Mucosa of stomach (tissue), 1 donor: ENCODE results near the gene ANO8.
"Not testable (repeated sequence)": the region's sequence is repeated elsewhere in the genome, so short reads cannot be mapped to it uniquely, and the experiment has no call there.

Experiments used
- H3K27me3 ChIP-seq: one replicate; pipeline ENCODE4 v1.7.0; 2013; ENCODE audit warnings: mild to moderate bottlenecking, low read length; ENCODE audit not compliant: control insufficient read depth, insufficient read depth
- H3K36me3 ChIP-seq: one replicate; pipeline ENCODE4 v1.7.0; 2013; ENCODE audit warnings: low read length; ENCODE audit not compliant: control insufficient read depth, insufficient read depth
- H3K4me1 ChIP-seq: one replicate; pipeline ENCODE4 v1.7.0; 2013; ENCODE audit warnings: mild to moderate bottlenecking, low read length; ENCODE audit not compliant: control insufficient read depth, insufficient read depth
- H3K4me3 ChIP-seq: one replicate; pipeline ENCODE4 v1.7.0; 2013; ENCODE audit warnings: low read length
- H3K9ac ChIP-seq: one replicate; pipeline ENCODE4 v1.7.0; 2013; ENCODE audit warnings: mild to moderate bottlenecking, low read length, moderate library complexity
- H3K9me3 ChIP-seq: one replicate; pipeline ENCODE4 v1.7.0; 2013; ENCODE audit warnings: mild to moderate bottlenecking, low read length, moderate library complexity; ENCODE audit not compliant: control insufficient read depth
- donor health status: Pancreatic carcinoma.

ANO8 gene

GRCh38 chr19:17300992-17301619 lies 33.5 kb downstream of the ANO8 start:
- H3K4me3 ChIP-seq: no peak overlapping the region
- no peaks in the 10 kb centered on the region for H3K27me3 ChIP-seq
- H3K9me3 ChIP-seq: no peaks in the 10 kb centered on the region
- H3K4me1 ChIP-seq: peaks cover 24% of the 10 kb centered on the region
- H3K36me3 ChIP-seq: no peaks in the 10 kb centered on the region
- no peak overlapping the region for H3K9ac ChIP-seq

GRCh38 chr19:17296976-17297375 lies 37.7 kb downstream of the ANO8 start:
- H3K9ac ChIP-seq: no peak overlapping the region
- H3K4me3 ChIP-seq: no peak overlapping the region
- H3K27me3 ChIP-seq: no peaks in the 10 kb centered on the region
- H3K36me3 ChIP-seq: no peaks in the 10 kb centered on the region
- H3K4me1 ChIP-seq: peaks cover 6% of the 10 kb centered on the region
- no peaks in the 10 kb centered on the region for H3K9me3 ChIP-seq

DNA sequence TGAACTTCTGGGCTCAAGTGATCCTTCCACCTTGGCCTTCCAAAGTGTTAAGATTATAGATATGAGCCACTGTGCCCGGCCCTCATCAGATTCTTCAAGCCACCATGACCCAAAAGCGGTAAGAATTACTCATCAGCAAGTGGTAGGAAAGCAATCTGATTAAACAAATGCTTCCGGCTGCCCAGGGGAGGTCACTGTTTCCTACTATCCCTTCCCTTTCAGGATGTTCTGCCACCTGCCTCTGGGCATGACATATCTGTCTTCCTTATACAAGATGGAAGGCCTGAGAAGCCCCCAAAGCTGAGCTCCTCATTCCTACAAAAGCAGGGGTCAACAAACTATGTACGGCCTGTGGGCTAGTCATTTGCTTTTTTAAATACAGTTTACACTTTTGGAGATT lies 38.4 kb downstream of the ANO8 start:
- Histone ChIP-seq H3K27me3 (no peaks in the 10 kb centered on the region), H3K4me3 (no peak overlapping the region), H3K9me3 (no peaks in the 10 kb centered on the region), H3K4me1 (peaks cover 7% of the 10 kb centered on the region), H3K36me3 (no peaks in the 10 kb centered on the region), H3K9ac (no peak overlapping the region)

- not testable (repeated sequence) for H3K9ac ChIP-seq
Observed at GRCh38 chr19:17295551-17295950, 39.1 kb downstream of the ANO8 start.

GRCh38 chr19:17294051-17294891 lies 40.4 kb downstream of the ANO8 start:
- Histone ChIP-seq H3K36me3 (no peaks in the 10 kb centered on the region), H3K4me3 (no peak overlapping the region), H3K9ac (no peak overlapping the region), H3K27me3 (no peaks in the 10 kb centered on the region), H3K9me3 (no peaks in the 10 kb centered on the region), H3K4me1 (peaks cover 7% of the 10 kb centered on the region)

More at GRCh38 chr19:17295551-17295950, 39.1 kb downstream of the ANO8 start:
- not testable (repeated sequence) for H3K4me3 ChIP-seq, H3K4me1 ChIP-seq, H3K9me3 ChIP-seq, H3K27me3 ChIP-seq, H3K36me3 ChIP-seq

GRCh38 chr19:17293605-17294004 lies 41.0 kb downstream of the ANO8 start:
- no peak overlapping the region for H3K9ac ChIP-seq

GRCh38 chr19:17292301-17293074 lies 42.2 kb downstream of the ANO8 start:
- H3K9ac ChIP-seq: peak overlapping the region; percentile 59

More at GRCh38 chr19:17293605-17294004, 41.0 kb downstream of the ANO8 start:
- peaks cover 7% of the 10 kb centered on the region for H3K4me1 ChIP-seq
- peaks cover 1% of the 10 kb centered on the region for H3K27me3 ChIP-seq
- no peak overlapping the region for H3K4me3 ChIP-seq
- H3K36me3 ChIP-seq: no peaks in the 10 kb centered on the region
- no peaks in the 10 kb centered on the region for H3K9me3 ChIP-seq

GRCh38 chr19:17289489-17289888 lies 45.2 kb downstream of the ANO8 start:
- Histone ChIP-seq H3K36me3 (no peaks in the 10 kb centered on the region), H3K9ac (no peak overlapping the region), H3K4me3 (no peak overlapping the region), H3K4me1 (peaks cover 7% of the 10 kb centered on the region), H3K27me3 (peaks cover 4% of the 10 kb centered on the region), H3K9me3 (no peaks in the 10 kb centered on the region)

More at GRCh38 chr19:17292301-17293074, 42.2 kb downstream of the ANO8 start:
- Histone ChIP-seq H3K4me1 (peaks cover 7% of the 10 kb centered on the region), H3K27me3 (peaks cover 4% of the 10 kb centered on the region), H3K4me3 (peak overlapping the region; percentile 41), H3K36me3 (no peaks in the 10 kb centered on the region), H3K9me3 (no peaks in the 10 kb centered on the region)

DNA sequence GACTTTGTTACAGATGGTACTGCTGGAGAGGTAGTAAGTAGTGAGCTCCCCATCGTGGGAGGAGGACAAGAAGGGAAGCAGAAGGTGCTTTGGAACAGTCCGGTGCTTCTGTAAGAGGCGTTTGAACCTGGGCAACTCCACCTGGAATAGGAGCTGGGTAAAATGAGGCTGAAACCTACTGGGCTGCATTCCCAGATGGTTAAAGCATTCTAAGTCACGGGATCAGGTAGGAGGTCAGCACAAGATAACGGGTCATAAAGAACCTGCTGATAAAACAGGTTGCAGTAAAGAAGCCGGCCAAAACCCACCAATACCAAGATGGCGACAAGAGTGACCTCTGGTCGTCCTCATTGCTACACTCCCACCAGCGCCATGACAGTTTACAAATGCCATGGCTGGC lies 47.9 kb downstream of the ANO8 start:
- no peak overlapping the region for H3K9ac ChIP-seq
- H3K27me3 ChIP-seq: peaks cover 12% of the 10 kb centered on the region

DNA sequence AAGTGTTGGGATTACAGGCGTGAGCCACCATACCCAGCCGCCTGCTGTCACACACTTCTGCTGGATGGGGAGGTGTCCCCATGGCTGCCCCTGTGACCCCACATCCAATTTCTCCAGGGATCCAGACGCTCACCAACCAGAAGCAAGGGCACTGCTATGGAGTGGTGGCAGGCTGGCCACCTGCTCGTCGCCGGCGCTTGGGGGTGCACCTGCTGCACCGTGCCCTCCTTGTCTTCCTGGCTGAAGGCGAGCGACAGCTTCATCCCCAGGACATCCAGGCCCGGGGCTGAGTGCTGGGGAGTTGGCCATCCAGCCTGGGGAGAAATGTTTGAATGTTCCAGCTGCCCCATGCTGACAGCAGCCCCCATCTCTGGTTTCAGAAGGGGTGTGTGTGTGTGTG lies 48.4 kb downstream of the ANO8 start:
- Histone ChIP-seq H3K27me3 (peaks cover 17% of the 10 kb centered on the region), H3K9ac (no peak overlapping the region), H3K4me1 (peaks cover 13% of the 10 kb centered on the region), H3K9me3 (no peaks in the 10 kb centered on the region), H3K4me3 (no peak overlapping the region), H3K36me3 (no peaks in the 10 kb centered on the region)

More for the DNA sequence above, 47.9 kb downstream of the ANO8 start:
- H3K9me3 ChIP-seq: no peaks in the 10 kb centered on the region
- H3K4me1 ChIP-seq: peaks cover 8% of the 10 kb centered on the region
- no peak overlapping the region for H3K4me3 ChIP-seq
- no peaks in the 10 kb centered on the region for H3K36me3 ChIP-seq

DNA sequence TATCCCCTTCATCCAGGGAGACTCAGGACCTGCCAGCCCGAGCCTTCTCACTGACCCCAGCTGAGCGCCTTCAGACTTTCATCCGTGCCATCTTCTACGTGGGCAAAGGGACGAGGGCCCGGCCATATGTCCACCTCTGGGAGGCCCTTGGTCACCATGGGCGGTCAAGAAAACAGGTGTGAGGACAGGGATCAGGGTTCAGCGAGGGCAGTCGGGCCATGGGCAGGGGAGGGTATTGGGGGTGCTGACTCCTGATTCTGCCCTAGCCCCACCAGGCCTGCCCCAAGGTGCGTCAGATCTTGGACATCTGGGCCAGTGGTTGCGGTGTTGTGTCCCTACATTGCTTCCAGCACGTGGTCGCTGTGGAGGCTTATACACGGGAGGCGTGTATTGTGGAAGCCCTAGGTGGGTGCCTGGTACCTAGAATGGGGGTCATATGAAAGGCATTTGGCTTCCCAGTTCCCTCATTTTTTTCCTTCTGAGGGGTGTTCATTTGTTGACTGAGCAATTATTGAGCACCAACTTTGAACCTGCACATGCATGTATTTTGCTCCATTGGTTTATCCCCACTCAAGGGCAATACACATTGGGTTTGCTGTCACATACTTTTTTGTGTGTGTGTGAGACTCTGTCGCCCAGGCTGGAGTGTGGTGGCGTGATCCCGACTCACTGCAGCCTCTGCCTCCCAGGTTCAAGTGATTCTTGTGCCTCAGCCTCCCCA lies 49.1 kb downstream of the ANO8 start:
- Histone ChIP-seq H3K4me3 (no peak overlapping the region), H3K9me3 (no peaks in the 10 kb centered on the region), H3K27me3 (peaks cover 18% of the 10 kb centered on the region), H3K9ac (no peak overlapping the region), H3K36me3 (no peaks in the 10 kb centered on the region), H3K4me1 (peaks cover 14% of the 10 kb centered on the region)
